ENCODE data around the gene ATP8A1.

The ATP8A1 gene

GRCh38 chr4:42512226-42512625 lies 144.7 kb downstream of the ATP8A1 start:
- H3K9me3 ChIP-seq (ENCODE audit: insufficient read depth, low read length) = no peaks in the 10 kb centered on the region
- DNase-seq (ENCODE audit: low read depth, low spot score) = no peak
- H3K4me1 ChIP-seq (ENCODE audit: insufficient read depth, insufficient read length) = no peaks in the 10 kb centered on the region
- H3K4me3 ChIP-seq (ENCODE audit: insufficient read length, low read depth) = no peak overlapping the region
- H3K27me3 ChIP-seq (ENCODE audit: insufficient read depth, insufficient read length) = peaks cover 5% of the 10 kb centered on the region
- H3K36me3 ChIP-seq (ENCODE audit: insufficient read depth, insufficient read length, low read length) = no peaks in the 10 kb centered on the region
- TF ChIP-seq ZNF274 (IDR thresholded peaks at IDR 0.05; ENCODE audit: low read depth, low read length) (no peak), SUZ12 (IDR thresholded peaks at IDR 0.05; ENCODE audit: extremely low read depth, insufficient read depth, insufficient read length) (no peak), YY1 (IDR thresholded peaks at IDR 0.05; ENCODE audit: insufficient read depth, insufficient read length) (no peak)
- no peak overlapping the region for H3K9ac ChIP-seq (ENCODE audit: insufficient read length, low read depth)

GRCh38 chr4:42510225-42510624 lies 146.7 kb downstream of the ATP8A1 start:
- TF ChIP-seq YY1 (IDR thresholded peaks at IDR 0.05; ENCODE audit: insufficient read depth, insufficient read length) (no peak), SUZ12 (IDR thresholded peaks at IDR 0.05; ENCODE audit: extremely low read depth, insufficient read depth, insufficient read length) (no peak), ZNF274 (IDR thresholded peaks at IDR 0.05; ENCODE audit: low read depth, low read length) (no peak)
- no peaks in the 10 kb centered on the region for H3K9me3 ChIP-seq (ENCODE audit: insufficient read depth, low read length)
- H3K4me1 ChIP-seq (ENCODE audit: insufficient read depth, insufficient read length) = no peaks in the 10 kb centered on the region
- no peaks in the 10 kb centered on the region for H3K36me3 ChIP-seq (ENCODE audit: insufficient read depth, insufficient read length, low read length)
- no peak for DNase-seq (ENCODE audit: low read depth, low spot score)
- no peak overlapping the region for H3K4me3 ChIP-seq (ENCODE audit: insufficient read length, low read depth)
- no peak overlapping the region for H3K9ac ChIP-seq (ENCODE audit: insufficient read length, low read depth)
- H3K27me3 ChIP-seq (ENCODE audit: insufficient read depth, insufficient read length) = no peaks in the 10 kb centered on the region

- Histone ChIP-seq H3K36me3 (ENCODE audit: insufficient read depth, insufficient read length, low read length) (no peaks in the 10 kb centered on the region), H3K4me3 (ENCODE audit: insufficient read length, low read depth) (no peak overlapping the region), H3K27me3 (ENCODE audit: insufficient read depth, insufficient read length) (peaks cover 15% of the 10 kb centered on the region), H3K4me1 (ENCODE audit: insufficient read depth, insufficient read length) (no peaks in the 10 kb centered on the region), H3K9me3 (ENCODE audit: insufficient read depth, low read length) (no peaks in the 10 kb centered on the region), H3K9ac (ENCODE audit: insufficient read length, low read depth) (no peak overlapping the region)
- no peak for TF ChIP-seq SUZ12 (IDR thresholded peaks at IDR 0.05; ENCODE audit: extremely low read depth, insufficient read depth, insufficient read length)
- no peak for TF ChIP-seq ZNF274 (IDR thresholded peaks at IDR 0.05; ENCODE audit: low read depth, low read length)
- no peak for TF ChIP-seq YY1 (IDR thresholded peaks at IDR 0.05; ENCODE audit: insufficient read depth, insufficient read length)
- peak; percentile 25 for DNase-seq (ENCODE audit: low read depth, low spot score)
These were observed 155.1 kb downstream of the ATP8A1 start for GRCh38 chr4:42501624-42502401.

- no peak for DNase-seq (ENCODE audit: low read depth, low spot score)
- Histone ChIP-seq H3K9me3 (ENCODE audit: insufficient read depth, low read length) (no peaks in the 10 kb centered on the region), H3K4me1 (ENCODE audit: insufficient read depth, insufficient read length) (no peaks in the 10 kb centered on the region), H3K4me3 (ENCODE audit: insufficient read length, low read depth) (no peak overlapping the region), H3K9ac (ENCODE audit: insufficient read length, low read depth) (no peak overlapping the region), H3K27me3 (ENCODE audit: insufficient read depth, insufficient read length) (peaks cover 4% of the 10 kb centered on the region), H3K36me3 (ENCODE audit: insufficient read depth, insufficient read length, low read length) (no peaks in the 10 kb centered on the region)
- TF ChIP-seq SUZ12 (IDR thresholded peaks at IDR 0.05; ENCODE audit: extremely low read depth, insufficient read depth, insufficient read length) (no peak), ZNF274 (IDR thresholded peaks at IDR 0.05; ENCODE audit: low read depth, low read length) (no peak), YY1 (IDR thresholded peaks at IDR 0.05; ENCODE audit: insufficient read depth, insufficient read length) (no peak)
These were observed 158.9 kb downstream of the ATP8A1 start for GRCh38 chr4:42498040-42498439.

GRCh38 chr4:42497142-42497910 lies 159.6 kb downstream of the ATP8A1 start:
- Histone ChIP-seq H3K4me3 (ENCODE audit: insufficient read length, low read depth) (no peak overlapping the region), H3K9me3 (ENCODE audit: insufficient read depth, low read length) (no peaks in the 10 kb centered on the region)

GRCh38 chr4:42492962-42493361 lies 163.9 kb downstream of the ATP8A1 start:
- no peak for DNase-seq (ENCODE audit: low read depth, low spot score)
- H3K9me3 ChIP-seq (ENCODE audit: insufficient read depth, low read length) = no peaks in the 10 kb centered on the region
- no peak overlapping the region for H3K9ac ChIP-seq (ENCODE audit: insufficient read length, low read depth)
- TF ChIP-seq ZNF274 (IDR thresholded peaks at IDR 0.05; ENCODE audit: low read depth, low read length) = no peak
- H3K27me3 ChIP-seq (ENCODE audit: insufficient read depth, insufficient read length) = no peaks in the 10 kb centered on the region
- H3K4me3 ChIP-seq (ENCODE audit: insufficient read length, low read depth) = no peak overlapping the region
- no peaks in the 10 kb centered on the region for H3K36me3 ChIP-seq (ENCODE audit: insufficient read depth, insufficient read length, low read length)
- no peaks in the 10 kb centered on the region for H3K4me1 ChIP-seq (ENCODE audit: insufficient read depth, insufficient read length)

More at GRCh38 chr4:42497142-42497910, 159.6 kb downstream of the ATP8A1 start:
- TF ChIP-seq YY1 (IDR thresholded peaks at IDR 0.05; ENCODE audit: insufficient read depth, insufficient read length) (no peak), ZNF274 (IDR thresholded peaks at IDR 0.05; ENCODE audit: low read depth, low read length) (no peak), SUZ12 (IDR thresholded peaks at IDR 0.05; ENCODE audit: extremely low read depth, insufficient read depth, insufficient read length) (no peak)
- no peaks in the 10 kb centered on the region for H3K36me3 ChIP-seq (ENCODE audit: insufficient read depth, insufficient read length, low read length)
- no peaks in the 10 kb centered on the region for H3K4me1 ChIP-seq (ENCODE audit: insufficient read depth, insufficient read length)
- H3K9ac ChIP-seq (ENCODE audit: insufficient read length, low read depth) = no peak overlapping the region
- DNase-seq (ENCODE audit: low read depth, low spot score) = no peak
- peaks cover 1% of the 10 kb centered on the region for H3K27me3 ChIP-seq (ENCODE audit: insufficient read depth, insufficient read length)

GRCh38 chr4:42490015-42490414 lies 166.9 kb downstream of the ATP8A1 start:
- Histone ChIP-seq H3K36me3 (ENCODE audit: insufficient read depth, insufficient read length, low read length) (no peaks in the 10 kb centered on the region), H3K27me3 (ENCODE audit: insufficient read depth, insufficient read length) (no peaks in the 10 kb centered on the region), H3K4me1 (ENCODE audit: insufficient read depth, insufficient read length) (no peaks in the 10 kb centered on the region), H3K9ac (ENCODE audit: insufficient read length, low read depth) (no peak overlapping the region), H3K4me3 (ENCODE audit: insufficient read length, low read depth) (no peak overlapping the region), H3K9me3 (ENCODE audit: insufficient read depth, low read length) (no peaks in the 10 kb centered on the region)
- DNase-seq (ENCODE audit: low read depth, low spot score) = no peak
- TF ChIP-seq YY1 (IDR thresholded peaks at IDR 0.05; ENCODE audit: insufficient read depth, insufficient read length) (no peak), SUZ12 (IDR thresholded peaks at IDR 0.05; ENCODE audit: extremely low read depth, insufficient read depth, insufficient read length) (no peak), ZNF274 (IDR thresholded peaks at IDR 0.05; ENCODE audit: low read depth, low read length) (no peak)

All from NT2/D1 (cell line).